Measurements from ENCODE around the gene AKT1.

DNA sequence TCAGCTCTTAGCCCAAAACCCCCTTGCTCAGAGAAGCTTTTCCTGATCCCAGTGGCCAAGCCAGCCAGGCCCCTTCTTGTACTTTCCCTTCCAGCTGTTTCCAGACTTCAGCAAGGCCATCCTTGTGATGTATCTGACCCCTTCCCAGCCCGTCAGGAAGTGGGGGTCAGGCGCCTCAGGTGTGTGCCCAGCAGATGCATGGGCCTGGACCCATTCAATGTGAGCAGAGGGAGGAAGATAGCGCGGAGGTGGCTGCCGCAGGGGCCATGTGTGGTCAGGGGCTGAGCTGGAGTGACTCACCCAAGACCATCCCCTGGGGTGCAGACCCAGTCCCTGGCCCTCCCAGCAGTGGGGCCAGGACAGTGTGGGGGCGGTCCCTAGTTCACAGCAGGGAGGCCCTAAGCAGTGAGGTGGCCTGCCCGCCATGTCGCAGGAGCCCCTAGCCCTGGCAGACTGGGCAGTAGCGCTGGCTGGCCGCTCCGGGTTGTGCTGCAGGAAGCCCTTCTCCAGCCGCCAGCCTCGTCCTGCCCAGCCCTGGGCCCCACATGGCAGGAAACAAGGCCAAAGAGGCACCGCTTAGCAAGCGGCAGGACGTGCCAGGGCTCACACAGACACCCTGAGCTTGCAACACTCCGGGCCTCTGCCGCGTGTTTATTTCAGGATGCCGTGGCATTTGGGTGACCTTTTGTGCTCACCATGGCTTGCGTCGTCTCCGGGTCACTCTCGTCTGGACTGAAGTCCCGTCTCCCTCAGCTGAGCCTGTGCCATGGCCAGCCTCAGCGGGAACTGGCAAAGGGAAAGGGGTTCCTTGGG lies 59.5 kb downstream of the AKT1 start:
- TF ChIP-seq, protein P1, sequence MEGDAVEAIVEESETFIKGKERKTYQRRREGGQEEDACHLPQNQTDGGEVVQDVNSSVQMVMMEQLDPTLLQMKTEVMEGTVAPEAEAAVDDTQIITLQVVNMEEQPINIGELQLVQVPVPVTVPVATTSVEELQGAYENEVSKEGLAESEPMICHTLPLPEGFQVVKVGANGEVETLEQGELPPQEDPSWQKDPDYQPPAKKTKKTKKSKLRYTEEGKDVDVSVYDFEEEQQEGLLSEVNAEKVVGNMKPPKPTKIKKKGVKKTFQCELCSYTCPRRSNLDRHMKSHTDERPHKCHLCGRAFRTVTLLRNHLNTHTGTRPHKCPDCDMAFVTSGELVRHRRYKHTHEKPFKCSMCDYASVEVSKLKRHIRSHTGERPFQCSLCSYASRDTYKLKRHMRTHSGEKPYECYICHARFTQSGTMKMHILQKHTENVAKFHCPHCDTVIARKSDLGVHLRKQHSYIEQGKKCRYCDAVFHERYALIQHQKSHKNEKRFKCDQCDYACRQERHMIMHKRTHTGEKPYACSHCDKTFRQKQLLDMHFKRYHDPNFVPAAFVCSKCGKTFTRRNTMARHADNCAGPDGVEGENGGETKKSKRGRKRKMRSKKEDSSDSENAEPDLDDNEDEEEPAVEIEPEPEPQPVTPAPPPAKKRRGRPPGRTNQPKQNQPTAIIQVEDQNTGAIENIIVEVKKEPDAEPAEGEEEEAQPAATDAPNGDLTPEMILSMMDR (conservative IDR thresholded peaks at IDR 0.05): no peak
- TF ChIP-seq ZFX (IDR thresholded peaks at IDR 0.05): no peak
